GM21367 (cell line): Measurements from ENCODE around the gene CPN1.

ENCODE experiments used
- ATAC-seq: cut with Tn5 transposase; IDR thresholded peaks from one replicate; pipeline ENCODE4 v1.9.1; 2021; ENCODE audit not compliant: unreplicated experiment

The CPN1 gene

DNA sequence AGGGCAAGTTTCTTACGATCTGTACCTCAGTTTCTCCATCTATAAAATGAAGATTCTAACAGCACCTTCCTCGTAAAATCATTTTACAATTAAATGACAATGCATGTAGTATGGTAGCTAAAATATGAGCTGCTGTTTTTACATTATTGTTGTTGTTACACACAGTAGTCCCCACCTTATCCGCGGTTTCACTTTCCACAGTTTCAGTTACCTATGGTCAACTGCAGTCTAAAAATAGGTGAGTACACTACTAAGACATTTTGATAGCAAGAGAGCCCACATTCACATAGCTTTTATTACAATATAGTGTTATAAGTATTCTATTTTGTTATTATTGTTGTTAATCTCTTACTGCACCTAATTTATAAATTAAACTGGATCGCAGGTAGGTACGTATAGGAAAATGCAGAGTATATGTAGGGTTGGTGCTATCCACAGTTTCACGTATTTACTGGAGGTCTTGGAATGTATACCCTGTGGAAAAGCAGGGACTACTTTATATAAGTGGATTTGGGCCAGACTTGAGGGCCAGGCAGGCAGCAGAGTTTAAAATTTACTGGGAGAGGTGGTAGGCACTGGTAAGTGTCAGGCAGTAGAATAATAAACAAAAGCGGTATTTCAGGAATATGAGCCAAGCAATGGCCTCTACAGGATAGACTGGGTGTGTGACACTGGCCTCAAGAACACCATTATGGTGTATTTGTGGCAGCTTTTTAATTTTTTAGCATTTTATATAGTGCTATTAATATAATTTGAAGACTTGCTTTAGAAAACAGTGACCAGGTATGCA lies 82.2 kb downstream of the CPN1 start:
- ATAC-seq, result no peak

DNA sequence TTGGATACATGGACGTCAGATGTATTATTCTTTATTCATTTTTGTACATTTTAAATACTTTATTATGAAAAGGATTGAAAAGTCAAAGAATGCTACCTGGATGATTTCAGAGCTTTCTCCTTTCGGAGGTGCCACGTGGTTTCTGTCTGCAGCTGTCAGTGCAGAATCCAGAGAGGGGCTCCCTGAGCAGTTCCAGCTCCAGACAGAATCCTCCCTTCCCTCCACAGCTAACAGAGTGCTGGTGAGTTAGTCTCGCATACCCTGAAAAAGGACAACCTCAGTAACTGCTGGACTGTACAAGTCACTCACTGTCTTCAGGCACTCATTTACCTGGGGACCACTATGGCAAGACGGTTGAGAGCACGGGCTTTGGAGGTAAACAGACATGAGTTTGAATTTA lies 82.8 kb downstream of the CPN1 start:
- no peak for ATAC-seq

DNA sequence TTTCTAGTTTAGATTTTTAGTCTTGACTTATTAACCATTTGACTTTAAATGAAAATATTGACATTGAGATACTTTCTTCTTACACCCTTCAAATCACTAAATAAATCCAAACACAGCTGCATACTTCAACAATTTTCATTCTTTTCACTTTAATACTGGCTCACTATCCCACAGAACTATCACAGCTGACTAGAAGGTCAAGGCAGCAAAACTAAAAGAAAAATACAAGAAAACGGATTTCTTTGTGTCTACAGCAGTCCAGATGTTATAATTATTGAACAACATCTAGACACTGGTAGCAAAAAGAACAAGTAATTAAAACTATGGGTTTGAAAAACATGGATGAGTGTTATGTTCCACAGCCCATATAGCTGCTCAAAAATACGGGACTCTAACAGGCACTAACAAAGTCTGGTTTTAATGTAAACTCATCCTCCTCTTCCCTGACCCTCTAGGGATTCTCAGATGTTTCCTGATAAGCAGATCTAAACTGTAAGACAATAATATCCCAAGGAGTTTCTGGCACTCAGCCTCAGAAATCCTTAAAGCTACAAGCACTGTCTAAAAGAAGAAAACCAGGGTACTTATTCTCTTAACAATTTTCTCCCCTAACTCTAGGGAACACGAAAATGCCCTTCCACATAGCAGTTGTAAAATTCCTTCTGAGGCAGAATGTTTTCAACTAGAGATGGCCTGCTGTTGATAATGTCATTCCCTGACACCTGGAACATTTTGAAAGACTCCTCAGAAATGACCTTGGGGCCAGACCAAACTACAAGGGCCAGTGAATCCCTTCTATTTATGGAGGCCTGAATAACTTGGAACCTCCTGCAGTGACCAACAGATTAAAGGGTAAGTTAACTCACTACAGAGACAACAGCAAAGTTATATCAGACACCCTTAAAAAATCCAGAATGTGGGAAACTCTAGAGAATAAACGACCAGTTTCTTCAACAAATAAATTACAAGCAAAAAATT lies 84.7 kb downstream of the CPN1 start:
- ATAC-seq, result no peak

DNA sequence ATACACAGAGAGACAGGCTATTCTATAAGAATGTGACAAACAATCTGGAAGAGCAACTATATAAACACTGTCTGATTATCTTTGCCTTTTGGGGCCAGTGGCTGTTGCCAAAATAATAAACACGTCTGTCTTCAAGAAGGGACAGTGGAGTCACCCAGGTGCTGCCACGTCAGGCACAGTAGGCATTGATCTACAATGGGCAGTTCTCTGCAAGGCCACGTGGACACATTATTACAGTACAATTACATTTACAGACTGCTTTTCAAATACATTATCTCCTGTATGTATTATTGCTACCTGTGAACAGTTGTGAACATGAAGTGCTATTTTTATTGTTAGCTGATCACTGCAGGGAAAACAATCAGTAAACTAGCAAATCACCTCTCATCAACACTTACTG lies 86.0 kb downstream of the CPN1 start:
- ATAC-seq, result no peak

DNA sequence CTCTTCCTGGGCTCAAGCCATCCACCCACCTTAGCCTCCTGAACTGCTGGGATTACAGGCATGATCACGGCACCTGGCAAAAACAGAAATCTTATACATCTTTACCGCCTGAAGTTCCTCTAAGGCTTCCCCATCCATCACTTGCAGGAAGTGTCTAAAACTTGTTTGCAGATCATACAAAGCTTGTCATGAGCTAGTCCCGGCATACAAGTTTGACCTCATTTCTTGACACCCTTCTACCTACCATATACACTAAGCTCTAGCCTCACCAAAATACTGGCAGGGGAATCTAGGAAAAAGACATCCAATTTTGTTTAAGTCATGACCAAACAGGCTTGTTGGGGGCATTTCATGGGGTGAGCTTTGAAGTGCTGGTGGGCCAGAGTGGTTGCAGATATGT lies 86.4 kb downstream of the CPN1 start:
- ATAC-seq, result no peak

DNA sequence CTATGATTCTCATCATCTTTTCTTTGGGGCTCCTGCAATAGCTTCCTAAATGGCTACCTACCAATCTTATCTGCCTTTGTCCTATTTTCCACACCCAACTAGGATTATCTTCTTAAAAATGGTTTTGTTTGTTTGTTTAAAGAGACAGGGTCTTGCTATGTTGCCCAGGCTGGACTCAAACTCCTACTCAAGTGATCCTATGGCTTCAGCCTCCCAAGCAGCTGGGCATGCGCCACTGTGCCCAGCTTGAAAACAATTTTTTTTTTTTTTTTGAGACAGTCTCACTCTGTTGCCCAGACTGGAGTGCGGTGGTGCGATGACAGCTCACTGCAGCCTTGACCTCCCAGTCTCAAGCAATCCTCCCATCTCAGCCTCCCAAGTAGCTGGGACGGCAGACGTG lies 86.9 kb downstream of the CPN1 start:
- no peak for ATAC-seq

DNA sequence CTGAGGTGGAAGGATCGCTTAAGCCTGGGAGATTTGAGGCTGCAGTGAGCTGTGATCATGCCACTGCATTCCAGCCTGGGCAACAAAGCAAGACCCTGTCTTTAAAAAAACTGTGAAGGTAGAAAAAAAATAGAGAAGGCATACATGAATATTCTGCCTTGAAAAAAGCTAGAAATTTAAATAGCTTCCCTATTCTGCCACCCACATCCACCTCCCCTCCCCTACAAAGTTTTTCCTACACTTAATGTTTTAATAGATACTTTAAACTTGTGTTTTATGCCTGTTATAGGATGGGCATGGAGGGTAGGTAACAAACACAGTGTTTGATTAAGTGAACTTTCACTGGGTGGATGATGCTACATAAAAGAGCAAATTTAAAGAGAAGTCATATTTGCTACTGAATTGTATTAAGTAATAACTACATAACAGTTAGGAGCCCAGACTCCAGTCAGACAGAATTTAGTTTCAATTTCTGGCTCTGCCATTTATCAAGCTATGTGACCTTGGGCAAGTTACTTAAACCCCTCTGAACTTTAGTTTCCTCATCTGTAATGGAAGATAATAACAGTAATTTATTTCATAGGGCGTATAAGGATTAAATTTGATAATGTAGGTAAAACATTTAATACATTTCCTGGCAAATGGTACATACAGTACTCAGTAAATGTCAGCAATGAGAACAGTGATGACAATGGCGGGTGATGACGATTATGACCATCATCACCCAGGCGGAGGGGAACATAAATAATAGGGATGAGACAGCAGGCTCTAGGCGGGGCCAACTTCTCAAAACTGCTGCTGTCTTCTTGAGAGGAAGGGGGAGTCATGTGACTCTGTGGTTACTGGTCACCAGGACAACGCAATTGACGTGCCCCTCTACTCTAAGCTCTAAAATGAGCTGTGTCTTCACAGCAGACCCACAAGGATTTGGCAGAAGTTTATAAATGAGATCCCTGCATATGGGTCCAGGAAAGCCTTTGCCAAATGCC lies 87.7 kb downstream of the CPN1 start:
- peak; percentile 83 for ATAC-seq
